K562 (cell line): Measurements from ENCODE around the gene CCDC184. TPM values are rescaled to one million over a fixed set of nuclear protein-coding genes. Genes with fewer than 3 reads are reported as not detected.

Experiments used
- CHD2 ChIP-seq: IDR thresholded peaks from 2 replicates; pipeline ENCODE4 v1.6.1; 2011; ENCODE audit warnings: low read depth, low read length
- CREM ChIP-seq: IDR thresholded peaks from 2 replicates; pipeline ENCODE4 v1.6.1; 2014; ENCODE audit warnings: antibody characterized with exemption, low read depth
- ELF2 ChIP-seq: fragments of 250-450 bp; sonication (Bioruptor Pico); IDR thresholded peaks from 2 replicates; pipeline ENCODE4 v1.5.0; 2021; ENCODE audit warnings: mild to moderate bottlenecking
- ESRRA ChIP-seq: fragments of 450-650 bp; IDR thresholded peaks from 2 replicates; pipeline ENCODE4 v1.6.1; 2014; ENCODE audit warnings: low read depth, mild to moderate bottlenecking, moderate library complexity, borderline replicate concordance
- GATA2 ChIP-seq: sonication (generic); formaldehyde crosslinking; IDR thresholded peaks from 2 replicates; pipeline ENCODE4 v1.4.0; 2020; ENCODE audit warnings: mild to moderate bottlenecking, missing genetic modification reagents
- GTF2E2 ChIP-seq: fragments of 200-800 bp; sonication (Bioruptor generic); IDR thresholded peaks from 2 replicates; pipeline ENCODE4 v1.6.1; 2016; ENCODE audit warnings: missing genetic modification characterization, missing compliant biosample characterization
- HMG20A ChIP-seq: fragments of 450-650 bp; formaldehyde crosslinking; conservative IDR thresholded peaks from 2 replicates; pipeline ENCODE4 v1.4.0; 2020; ENCODE audit warnings: mild to moderate bottlenecking, mixed read lengths
- JUND ChIP-seq, 2 experiments: IDR thresholded peaks; 2 replicates in 1 of 2; 3 replicates in 1 of 2; pipeline ENCODE4 v1.6.1; 2011; ENCODE audit warnings: borderline replicate concordance in 2 of 2, low read depth in 2 of 2, low read length in 2 of 2, improper control_type of control experiment in 1 of 2, missing biosample characterization in 1 of 2, missing genetic modification characterization in 1 of 2, missing genetic modification reagents in 1 of 2
- MCM2 ChIP-seq: fragments of 450-650 bp; IDR thresholded peaks from 2 replicates; pipeline ENCODE4 v1.6.1; 2017; ENCODE audit warnings: low read depth, mild to moderate bottlenecking
- MIER1 ChIP-seq: fragments of 450-650 bp; IDR thresholded peaks from 2 replicates; pipeline ENCODE4 v1.6.1; 2016; ENCODE audit warnings: antibody characterized with exemption, mild to moderate bottlenecking, low read depth
- NR4A1 ChIP-seq, 2 experiments: fragments of 250-450 bp in 1 of 2; fragments of 450-650 bp in 1 of 2; sonication (Bioruptor Pico) in 1 of 2; IDR thresholded peaks; 2 replicates each; pipeline versions ENCODE4 v1.4.0 to v1.6.1; 2016 to 2020; ENCODE audit warnings: mild to moderate bottlenecking in 2 of 2, missing compliant biosample characterization in 1 of 2, missing genetic modification characterization in 1 of 2, moderate library complexity in 1 of 2
- PHTF2 ChIP-seq: fragments of 250-450 bp; sonication (Bioruptor Pico); IDR thresholded peaks from 2 replicates; pipeline ENCODE4 v1.5.0; 2021; ENCODE audit warnings: mild to moderate bottlenecking
- PML ChIP-seq: IDR thresholded peaks from 2 replicates; pipeline ENCODE4 v1.6.1; 2012; ENCODE audit warnings: low read length, inconsistent platforms
- RAD51 ChIP-seq: fragments of 450-650 bp; IDR thresholded peaks from 2 replicates; pipeline ENCODE4 v1.7.1; 2016; ENCODE audit warnings: low read depth, mild to moderate bottlenecking, borderline replicate concordance
- RBM14 ChIP-seq: fragments of 200-400 bp; formaldehyde crosslinking; IDR thresholded peaks from 2 replicates; pipeline ENCODE4 v1.6.1; 2018; ENCODE audit warnings: low read depth, mild to moderate bottlenecking, low read length, moderate library complexity, borderline replicate concordance; ENCODE audit not compliant: insufficient read depth
- SIN3B ChIP-seq: fragments of 450-650 bp; IDR thresholded peaks from 2 replicates; pipeline ENCODE4 v1.6.1; 2017; ENCODE audit warnings: low read depth, mild to moderate bottlenecking, moderate library complexity
- TCF3 ChIP-seq: sonication (generic); formaldehyde crosslinking; IDR thresholded peaks from 2 replicates; pipeline ENCODE4 v1.4.0; 2020; ENCODE audit warnings: mild to moderate bottlenecking, missing genetic modification reagents
- ZNF133 ChIP-seq: fragments of 250-450 bp; sonication (Bioruptor Pico); IDR thresholded peaks from 2 replicates; pipeline ENCODE4 v1.4.0; 2020; ENCODE audit warnings: mild to moderate bottlenecking
- ZNF140 ChIP-seq: fragments of 250-450 bp; sonication (Bioruptor Pico); IDR thresholded peaks from 2 replicates; pipeline ENCODE4 v1.8.0; 2021; ENCODE audit warnings: moderate library complexity, mild to moderate bottlenecking, inconsistent platforms
- ZNF146 ChIP-seq: IDR thresholded peaks from one replicate; pipeline ENCODE4 v1.6.1; 2018; ENCODE audit warnings: missing compliant biosample characterization; ENCODE audit not compliant: unreplicated experiment
- ZNF23 ChIP-seq: fragments of 250-450 bp; sonication (Bioruptor Pico); IDR thresholded peaks from 2 replicates; pipeline ENCODE4 v1.4.0; 2020; ENCODE audit warnings: mild to moderate bottlenecking
- ZNF253 ChIP-seq: fragments of 250-450 bp; sonication (Bioruptor Pico); conservative IDR thresholded peaks from 2 replicates; pipeline ENCODE4 v1.6.1; 2021; ENCODE audit warnings: mild to moderate bottlenecking
- ZNF354B ChIP-seq: fragments of 250-450 bp; sonication (Bioruptor Pico); IDR thresholded peaks from 2 replicates; pipeline ENCODE4 v1.4.0; 2020
- ZNF41 ChIP-seq: fragments of 250-450 bp; sonication (Bioruptor Pico); conservative IDR thresholded peaks from 2 replicates; pipeline ENCODE4 v1.4.0; 2020; ENCODE audit warnings: mild to moderate bottlenecking
- polyA plus RNA-seq, 8 experiments: library from polyadenylated mRNA; depleted of rRNA in 4 of 8; stranded (reverse) in 5 of 8; unstranded in 3 of 8; fragments of >200 nt; fragmentation: Nextera tagmentation in 2 of 8; fragmentation: Illumina TruSeq in 1 of 8; extraction: Ambion mirVana in 2 of 8; extraction: Trizol in 1 of 8; gene quantifications; 2 replicates each; pipeline versions ENCODE4 v1.2.1 to v1.2.3, GENCODE V29; 2011 to 2014; ENCODE audit warnings: inconsistent platforms in 1 of 8, missing spikeins in 1 of 8
- total RNA-seq, 7 experiments: library from RNA; depleted of rRNA in 6 of 7; stranded (reverse); fragments of >200 nt in 6 of 7; fragmentation: Illumina TruSeq in 2 of 7; extraction: Trizol in 2 of 7; gene quantifications; 2 replicates each; pipeline versions ENCODE4 v1.2.1 to v1.2.3, GENCODE V29; 2011 to 2021; ENCODE audit warnings: low replicate concordance in 1 of 7
- TF ChIP-seq, protein P1 (sequence below): fragments of 450-650 bp; IDR thresholded peaks from 2 replicates; pipeline ENCODE4 v1.6.1; 2016; ENCODE audit warnings: antibody characterized with exemption
- TF ChIP-seq, protein P2 (sequence below): sonication (generic); formaldehyde crosslinking; IDR thresholded peaks from 2 replicates; pipeline ENCODE4 v1.8.0; 2022; ENCODE audit warnings: mild to moderate bottlenecking, missing genetic modification reagents, borderline replicate concordance

The CCDC184 gene
- total and polyA plus RNA-seq, 9 of the 15 experiments (the other 6 are each of a cell fraction or from before 2014, with no cell fraction given) = 0.09 TPM; not detected in 8

DNA sequence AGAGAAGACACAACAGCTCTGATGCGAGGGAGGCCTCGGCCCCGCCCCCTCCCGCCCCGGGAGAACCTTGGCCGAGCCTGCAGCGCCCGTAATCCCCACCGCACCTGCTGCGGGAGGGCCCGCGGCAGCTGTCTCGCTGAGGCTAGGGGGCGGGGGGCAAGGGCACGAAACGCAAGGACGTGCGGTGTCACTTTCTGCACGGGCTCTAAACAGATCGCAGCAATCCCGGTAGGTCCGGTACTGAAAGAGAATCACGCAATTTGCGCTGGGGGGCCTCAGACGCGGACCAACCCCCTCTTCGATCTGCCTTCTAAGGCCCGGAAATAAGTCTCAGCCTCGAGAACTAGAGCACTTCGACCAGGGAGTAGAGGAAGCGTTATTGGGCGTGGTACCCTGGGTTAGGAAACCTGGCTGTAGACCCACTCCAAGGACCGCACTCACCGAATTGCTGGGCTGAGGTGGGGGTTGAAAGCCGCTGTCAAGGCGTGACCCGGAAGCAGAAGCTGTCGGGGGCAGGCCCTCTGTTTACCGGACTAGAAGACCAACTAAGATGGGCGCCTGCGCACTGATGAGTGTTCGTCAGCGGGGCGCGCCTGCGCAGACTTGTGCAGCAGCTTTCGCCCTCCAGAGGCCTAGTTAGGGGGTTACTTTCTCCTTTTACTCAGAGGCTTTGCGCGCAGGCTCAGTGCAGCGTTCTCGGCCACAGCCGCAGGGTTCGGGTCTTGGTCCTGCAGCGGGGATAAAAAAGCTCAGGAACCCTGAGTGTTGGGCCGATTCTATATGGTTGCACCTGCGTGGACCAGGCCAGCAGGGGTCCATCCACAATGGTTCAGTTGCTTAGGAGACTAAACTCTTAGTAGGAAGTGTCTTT is 26.2 kb upstream of the CCDC184 start, which contains the start of gene ASB8 (continued):
- no peak for TF ChIP-seq GTF2E2 (tag)
- 0 out of 2 replicates have a peak, but pooled peaks have one; percentile 13 for TF ChIP-seq NR4A1 (CRISPR knock-in tag; IDR thresholded peaks at IDR 0.05)
- TF ChIP-seq NR4A1 (tag; IDR thresholded peaks at IDR 0.05) = 0 out of 2 replicates have a peak, but pooled peaks have one; percentile 22
- no peak for TF ChIP-seq MIER1
- TF ChIP-seq HMG20A (CRISPR knock-in tag) = no peak
- TF ChIP-seq SIN3B = peak; percentile 45; the same call in 1 of the 2 replicates
- no peak for TF ChIP-seq ZNF41 (CRISPR knock-in tag)
- TF ChIP-seq MCM2 = no peak
- no peak for TF ChIP-seq ZNF253 (CRISPR knock-in tag)
- TF ChIP-seq, protein P1, sequence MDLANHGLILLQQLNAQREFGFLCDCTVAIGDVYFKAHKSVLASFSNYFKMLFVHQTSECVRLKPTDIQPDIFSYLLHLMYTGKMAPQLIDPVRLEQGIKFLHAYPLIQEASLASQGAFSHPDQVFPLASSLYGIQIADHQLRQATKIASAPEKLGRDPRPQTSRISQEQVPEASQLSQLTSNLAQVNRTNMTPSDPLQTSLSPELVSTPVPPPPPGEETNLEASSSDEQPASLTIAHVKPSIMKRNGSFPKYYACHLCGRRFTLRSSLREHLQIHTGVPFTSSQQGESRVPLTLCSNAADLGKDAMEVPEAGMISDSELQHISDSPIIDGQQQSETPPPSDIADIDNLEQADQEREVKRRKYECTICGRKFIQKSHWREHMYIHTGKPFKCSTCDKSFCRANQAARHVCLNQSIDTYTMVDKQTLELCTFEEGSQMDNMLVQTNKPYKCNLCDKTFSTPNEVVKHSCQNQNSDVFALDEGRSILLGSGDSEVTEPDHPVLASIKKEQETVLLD = peak; percentile 95
- no peak for TF ChIP-seq TCF3 (CRISPR knock-in tag)
- TF ChIP-seq ELF2 = no peak
- peak; percentile 52 for TF ChIP-seq CREM
- TF ChIP-seq ZNF23 (CRISPR knock-in tag) = no peak
- no peak; the same call in none of the 2 replicates for TF ChIP-seq ESRRA
- TF ChIP-seq GATA2 (CRISPR knock-in tag) = no peak
- TF ChIP-seq ZNF354B (CRISPR knock-in tag) = no peak
- TF ChIP-seq RBM14 = no peak
- no peak for TF ChIP-seq CHD2
- peak; percentile 39; the same call in 1 of the 2 replicates for TF ChIP-seq JUND (IDR thresholded peaks at IDR 0.05; ENCODE audit: borderline replicate concordance, low read depth, low read length)
- peak; percentile 17; the same call in 1 of the 3 replicates for TF ChIP-seq JUND (tag; IDR thresholded peaks at IDR 0.05; ENCODE audit: borderline replicate concordance, low read depth, low read length)
- peak; percentile 37; the same call in 1 of the 2 replicates for TF ChIP-seq PML
- TF ChIP-seq RAD51 = no peak
- TF ChIP-seq ZNF133 = no peak
- no peak for TF ChIP-seq ZNF140 (CRISPR knock-in tag)
- no peak for TF ChIP-seq PHTF2 (CRISPR knock-in tag)
- TF ChIP-seq ZNF146 = no peak
- TF ChIP-seq, protein P2, sequence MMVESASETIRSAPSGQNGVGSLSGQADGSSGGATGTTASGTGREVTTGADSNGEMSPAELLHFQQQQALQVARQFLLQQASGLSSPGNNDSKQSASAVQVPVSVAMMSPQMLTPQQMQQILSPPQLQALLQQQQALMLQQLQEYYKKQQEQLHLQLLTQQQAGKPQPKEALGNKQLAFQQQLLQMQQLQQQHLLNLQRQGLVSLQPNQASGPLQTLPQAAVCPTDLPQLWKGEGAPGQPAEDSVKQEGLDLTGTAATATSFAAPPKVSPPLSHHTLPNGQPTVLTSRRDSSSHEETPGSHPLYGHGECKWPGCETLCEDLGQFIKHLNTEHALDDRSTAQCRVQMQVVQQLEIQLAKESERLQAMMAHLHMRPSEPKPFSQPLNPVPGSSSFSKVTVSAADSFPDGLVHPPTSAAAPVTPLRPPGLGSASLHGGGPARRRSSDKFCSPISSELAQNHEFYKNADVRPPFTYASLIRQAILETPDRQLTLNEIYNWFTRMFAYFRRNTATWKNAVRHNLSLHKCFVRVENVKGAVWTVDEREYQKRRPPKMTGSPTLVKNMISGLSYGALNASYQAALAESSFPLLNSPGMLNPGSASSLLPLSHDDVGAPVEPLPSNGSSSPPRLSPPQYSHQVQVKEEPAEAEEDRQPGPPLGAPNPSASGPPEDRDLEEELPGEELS (CRISPR knock-in tag) = peak; percentile 36; the same call in 1 of the 2 replicates
